Loucy (cell line): ENCODE results near the gene DNM2.
"Not testable (repeated sequence)": the region's sequence is repeated elsewhere in the genome, so short reads cannot be mapped to it uniquely, and the experiment has no call there.

Experiments used
- H2AFZ ChIP-seq: fragments of 200-600 bp; sonication (generic); 2 replicates; pipeline ENCODE4 v1.6.0; 2016; ENCODE audit warnings: antibody characterized with exemption, mild to moderate bottlenecking, low read length, moderate library complexity
- H3F3A ChIP-seq: fragments of 200-600 bp; 2 replicates; pipeline ENCODE4 v1.6.0; 2016; ENCODE audit warnings: antibody characterized with exemption, low read depth, mild to moderate bottlenecking
- H3K27me3 ChIP-seq: fragments of 200-600 bp; sonication (generic); 2 replicates; pipeline ENCODE4 v1.6.1; 2014; ENCODE audit warnings: low read length, mild to moderate bottlenecking; ENCODE audit not compliant: insufficient read depth, poor library complexity, severe bottlenecking
- H3K36me3 ChIP-seq: fragments of 200-600 bp; sonication (generic); 2 replicates; pipeline ENCODE4 v1.6.1; 2016; ENCODE audit warnings: low read length; ENCODE audit not compliant: insufficient read depth
- H3K4me1 ChIP-seq: fragments of 200-600 bp; sonication (generic); 2 replicates; pipeline ENCODE4 v1.5.1; 2014; ENCODE audit warnings: low read length, mild to moderate bottlenecking; ENCODE audit not compliant: insufficient read depth, poor library complexity, severe bottlenecking
- H3K4me2 ChIP-seq: fragments of 200-600 bp; sonication (generic); 2 replicates; pipeline ENCODE4 v1.6.0; 2014; ENCODE audit warnings: antibody characterized with exemption, low read length, low read depth, mild to moderate bottlenecking; ENCODE audit not compliant: poor library complexity, severe bottlenecking
- H3K4me3 ChIP-seq: fragments of 200-600 bp; sonication (generic); 2 replicates; pipeline ENCODE4 v1.5.1; 2014; ENCODE audit warnings: low read length, mild to moderate bottlenecking, mixed read lengths; ENCODE audit not compliant: poor library complexity, severe bottlenecking
- H3K79me2 ChIP-seq: fragments of 200-600 bp; sonication (generic); 2 replicates; pipeline ENCODE4 v1.6.1; 2014; ENCODE audit warnings: low read length; ENCODE audit not compliant: insufficient read depth
- H3K9ac ChIP-seq: fragments of 200-600 bp; sonication (generic); 2 replicates; pipeline ENCODE4 v1.6.0; 2014; ENCODE audit warnings: mild to moderate bottlenecking, low read depth, low read length, moderate library complexity; ENCODE audit not compliant: poor library complexity, severe bottlenecking
- H3K9me2 ChIP-seq: fragments of 200-600 bp; sonication (generic); replicated peaks from 2 replicates; pipeline ENCODE4 v1.6.1; 2016; ENCODE audit warnings: low read depth, low read length, mixed read lengths
- H3K9me3 ChIP-seq: fragments of 200-600 bp; sonication (generic); 2 replicates; pipeline ENCODE4 v1.6.1; 2014; ENCODE audit warnings: mild to moderate bottlenecking, antibody characterized with exemption, low read length, low read depth; ENCODE audit not compliant: insufficient read depth
- H4K20me1 ChIP-seq: fragments of 200-600 bp; sonication (generic); 2 replicates; pipeline ENCODE4 v1.6.0; 2014; ENCODE audit warnings: antibody characterized with exemption, low read length, mild to moderate bottlenecking; ENCODE audit not compliant: insufficient read depth, poor library complexity, severe bottlenecking
- CTCF ChIP-seq: fragments of 200-600 bp; sonication (generic); conservative IDR thresholded peaks from 2 replicates; pipeline ENCODE4 v1.5.1; 2014; ENCODE audit warnings: mild to moderate bottlenecking, antibody characterized with exemption, low read length
- EZH2phosphoT487 ChIP-seq: fragments of 200-600 bp; IDR thresholded peaks from 2 replicates; pipeline ENCODE4 v1.6.1; 2018; ENCODE audit warnings: antibody characterized with exemption, mild to moderate bottlenecking, moderate library complexity, borderline replicate concordance

The DNM2 gene

GRCh38 chr19:10855879-10856522, 138.1 kb downstream of the DNM2 start:
- Histone ChIP-seq H3K4me2 (no peak overlapping the region), H4K20me1 (no peaks in the 10 kb centered on the region), H3F3A (no peaks in the 10 kb centered on the region), H3K9ac (no peak overlapping the region), H3K4me3 (no peak overlapping the region), H3K9me2 (no peaks in the 10 kb centered on the region), H3K4me1 (no peaks in the 10 kb centered on the region), H3K9me3 (no peaks in the 10 kb centered on the region), H3K79me2 (no peaks in the 10 kb centered on the region), H3K27me3 (no peaks in the 10 kb centered on the region), H3K36me3 (no peaks in the 10 kb centered on the region), H2AFZ (0 out of 2 replicates have a peak overlapping the region, but pooled peaks have one; percentile 20)
- TF ChIP-seq CTCF, result peak; percentile 68
- no peak for TF ChIP-seq EZH2phosphoT487

GRCh38 chr19:10856899-10857298, 139.0 kb downstream of the DNM2 start:
- not testable (repeated sequence) for H3K4me3 ChIP-seq, H3K4me1 ChIP-seq, H3K27me3 ChIP-seq, H3K9ac ChIP-seq, H3K79me2 ChIP-seq, H3K36me3 ChIP-seq, H3K4me2 ChIP-seq, H2AFZ ChIP-seq, H3K9me2 ChIP-seq, H3K9me3 ChIP-seq, H3F3A ChIP-seq, H4K20me1 ChIP-seq

GRCh38 chr19:10858204-10858828, 140.4 kb downstream of the DNM2 start:
- H3K36me3 ChIP-seq, result no peaks in the 10 kb centered on the region
- H3K4me2 ChIP-seq, result no peak overlapping the region
- H3K79me2 ChIP-seq, result no peaks in the 10 kb centered on the region
- H3K9ac ChIP-seq, result no peak overlapping the region
- no peaks in the 10 kb centered on the region for H3K27me3 ChIP-seq
- no peaks in the 10 kb centered on the region for H3K9me3 ChIP-seq
- H4K20me1 ChIP-seq, result no peaks in the 10 kb centered on the region
- no peaks in the 10 kb centered on the region for H3K4me1 ChIP-seq
- H3K9me2 ChIP-seq, result no peaks in the 10 kb centered on the region
- no peak overlapping the region for H3K4me3 ChIP-seq
- H3F3A ChIP-seq, result no peaks in the 10 kb centered on the region
- H2AFZ ChIP-seq, result peak overlapping the region; percentile 78
- peak; percentile 98 for TF ChIP-seq CTCF
- TF ChIP-seq EZH2phosphoT487, result no peak
